ENCODE data around the gene KLHL7.

The KLHL7 gene

GRCh38 chr7:23181684-23182553, 76.3 kb downstream of the KLHL7 start, which contains the start of gene NUP42:
TSS of gene NUP42 (plus strand) at chr7:23182048. CDS start at chr7:23182086, 38 bp downstream.
- ChIA-PET POLR2A (no interaction called here), CTCF (interaction anchor here (0.7 to 2.1 kb wide), 2 partner anchors 21 to 91 kb away, joined by 3 to 5 read pairs; no protein-coding TSS in a partner anchor)
- TF ChIP-seq CTCF (IDR thresholded peaks at IDR 0.05; ENCODE audit: control extremely low read depth, extremely low read depth, low read depth, missing control alignments), result no peak
- peak; percentile 95 for DNase-seq (ENCODE audit: extremely low spot score)

- no peak for TF ChIP-seq CTCF (IDR thresholded peaks at IDR 0.05; ENCODE audit: control extremely low read depth, extremely low read depth, low read depth, missing control alignments)
- no peak for DNase-seq (ENCODE audit: extremely low spot score)
- ChIA-PET CTCF (interaction anchor here (1.0 kb wide), 1 partner anchor 306 kb away, joined by 3 read pairs; no protein-coding TSS in a partner anchor), POLR2A (interaction anchor here (0.6 to 0.7 kb wide), 4 partner anchors 9 to 315 kb away, joined by 3 to 14 read pairs (median 6); no protein-coding TSS in a partner anchor)
Measured at GRCh38 chr7:23183279-23184012, 77.9 kb downstream of the KLHL7 start.

DNA sequence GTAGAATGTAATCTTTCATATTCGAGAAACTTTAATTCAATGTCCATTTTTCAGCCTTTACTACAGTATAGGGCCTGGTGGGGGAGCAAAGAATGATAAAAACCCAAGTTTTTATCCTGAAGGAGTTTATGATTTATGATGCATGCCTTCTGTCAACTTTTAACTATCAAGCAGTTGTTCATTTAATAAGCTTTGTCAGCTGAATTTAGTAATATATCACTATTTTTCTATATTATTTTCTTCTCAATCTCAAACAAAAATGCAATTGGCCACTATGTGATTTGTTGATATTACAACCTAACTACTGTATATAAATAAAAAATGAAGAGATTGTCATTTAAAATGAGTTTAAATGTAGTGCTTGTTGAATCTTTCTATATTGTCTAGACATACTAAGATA, 78.7 kb downstream of the KLHL7 start:
- no peak for DNase-seq (ENCODE audit: extremely low spot score)
- CTCF ChIA-PET, result interaction anchor here (0.7 to 1.5 kb wide), 9 partner anchors 8 to 305 kb away, joined by 3 to 6 read pairs (median 3); no protein-coding TSS in a partner anchor
- TF ChIP-seq CTCF (IDR thresholded peaks at IDR 0.05; ENCODE audit: control extremely low read depth, extremely low read depth, low read depth, missing control alignments), result no peak
- POLR2A ChIA-PET, result no interaction called here

GRCh38 chr7:23184709-23185359, 79.2 kb downstream of the KLHL7 start:
- ChIA-PET POLR2A (no interaction called here), CTCF (interaction anchor here (0.7 to 1.5 kb wide), 13 partner anchors 8 to 362 kb away, joined by 3 to 6 read pairs (median 3); no protein-coding TSS in a partner anchor)
- DNase-seq (ENCODE audit: extremely low spot score), result no peak
- peak; percentile 55 for TF ChIP-seq CTCF (IDR thresholded peaks at IDR 0.05; ENCODE audit: control extremely low read depth, extremely low read depth, low read depth, missing control alignments)

GRCh38 chr7:23185980-23186379, 80.4 kb downstream of the KLHL7 start:
- no peak for DNase-seq (ENCODE audit: extremely low spot score)
- ChIA-PET CTCF (no interaction called here), POLR2A (no interaction called here)

More at GRCh38 chr7:23185980-23186379, 80.4 kb downstream of the KLHL7 start:
- no peak for TF ChIP-seq CTCF (IDR thresholded peaks at IDR 0.05; ENCODE audit: control extremely low read depth, extremely low read depth, low read depth, missing control alignments)

All from GM10248 (cell line).